CD14-positive monocyte (primary cell): ENCODE measurements around the gene LNX2. TPM values are rescaled to one million over a fixed set of nuclear protein-coding genes. Genes with fewer than 3 reads are reported as not detected.

Experiments used
- DNase-seq, 3 donors: peaks; one replicate each; pipeline ENCODE4 v3.0.0-alpha.2; 2011 to 2022
- H2AFZ ChIP-seq: 2 replicates; pipeline ENCODE4 v1.6.0; 2012; ENCODE audit warnings: mild to moderate bottlenecking, low read depth, low read length, inconsistent platforms; ENCODE audit not compliant: insufficient read depth, poor library complexity, severe bottlenecking
- H3K27ac ChIP-seq, 2 donors: 1 replicate in 1 of 2; 2 replicates in 1 of 2; pipeline ENCODE4 v1.5.1; 2012 to 2013; ENCODE audit warnings: low read length in 2 of 2, control low read depth in 1 of 2, inconsistent platforms in 1 of 2, low read depth in 1 of 2, mild to moderate bottlenecking in 1 of 2
- H3K27me3 ChIP-seq, 2 donors: one replicate each; pipeline versions ENCODE4 v1.6.0 to v1.6.1; 2011 to 2013; ENCODE audit warnings: low read length in 2 of 2; ENCODE audit not compliant: control insufficient read depth in 2 of 2, insufficient read depth in 2 of 2
- H3K36me3 ChIP-seq, 2 donors: replicated peaks in 1 of 2; 1 replicate in 1 of 2; 2 replicates in 1 of 2; pipeline versions ENCODE4 v1.5.1 to v1.6.1; 2012 to 2013; ENCODE audit warnings: low read length in 2 of 2, control low read depth in 1 of 2, inconsistent platforms in 1 of 2, mild to moderate bottlenecking in 1 of 2; ENCODE audit not compliant: insufficient read depth in 2 of 2, control insufficient read depth in 1 of 2
- H3K4me1 ChIP-seq, 2 donors: 1 replicate in 1 of 2; 2 replicates in 1 of 2; pipeline versions ENCODE4 v1.5.1 to v1.6.1; 2012 to 2013; ENCODE audit warnings: low read length in 2 of 2, control low read depth in 1 of 2, inconsistent platforms in 1 of 2, mild to moderate bottlenecking in 1 of 2, moderate library complexity in 1 of 2; ENCODE audit not compliant: insufficient read depth in 2 of 2, control insufficient read depth in 1 of 2
- H3K4me2 ChIP-seq: replicated peaks from 2 replicates; pipeline ENCODE3; 2012; ENCODE audit warnings: low read length, moderate library complexity, mild to moderate bottlenecking; ENCODE audit not compliant: poor library complexity, severe bottlenecking; ENCODE audit errors: extremely low read depth
- H3K4me3 ChIP-seq, 3 experiments: fragments of 200-600 bp in 1 of 3; sonication (generic) in 1 of 3; replicated peaks in 1 of 3; 1 replicate in 2 of 3; 2 replicates in 1 of 3; pipeline ENCODE4 v1.5.1; 2011 to 2013; ENCODE audit warnings: low read length in 3 of 3, mild to moderate bottlenecking in 3 of 3, control low read depth in 2 of 3, low read depth in 2 of 3, inconsistent platforms in 1 of 3, moderate library complexity in 1 of 3
- H3K79me2 ChIP-seq: 2 replicates; pipeline ENCODE4 v1.6.0; 2012; ENCODE audit warnings: mild to moderate bottlenecking, control low read depth, inconsistent platforms, low read length, moderate library complexity; ENCODE audit not compliant: insufficient read depth
- H3K9ac ChIP-seq: 2 replicates; pipeline ENCODE4 v1.6.0; 2017; ENCODE audit warnings: low read length, mild to moderate bottlenecking; ENCODE audit not compliant: insufficient read depth, poor library complexity, severe bottlenecking
- H3K9me3 ChIP-seq, 2 donors: replicated peaks in 1 of 2; 1 replicate in 1 of 2; 2 replicates in 1 of 2; pipeline versions ENCODE4 v1.5.1 to v1.6.1; 2012 to 2013; ENCODE audit warnings: low read length in 2 of 2, control low read depth in 1 of 2; ENCODE audit not compliant: control insufficient read depth in 1 of 2, insufficient read depth in 1 of 2
- H4K20me1 ChIP-seq: 2 replicates; pipeline ENCODE4 v1.6.0; 2012; ENCODE audit warnings: mild to moderate bottlenecking, low read length, control low read depth, moderate library complexity; ENCODE audit not compliant: insufficient read depth
- H3K27ac Mint-ChIP-seq, 7 donors: one replicate each; pipeline ENCODE4 v1.8.0; 2020; ENCODE audit warnings: mild to moderate bottlenecking in 7 of 7, mixed read lengths in 7 of 7, moderate library complexity in 6 of 7, inconsistent platforms in 2 of 7
- H3K27me3 Mint-ChIP-seq, 3 donors: one replicate each; pipeline ENCODE4 v1.8.0; 2021 to 2022; ENCODE audit warnings: low read depth in 3 of 3, mild to moderate bottlenecking in 3 of 3, mixed read lengths in 3 of 3, moderate library complexity in 3 of 3, inconsistent platforms in 1 of 3
- H3K36me3 Mint-ChIP-seq, 2 donors: one replicate each; pipeline ENCODE4 v1.8.0; 2020; ENCODE audit warnings: mixed read lengths in 2 of 2, inconsistent platforms in 1 of 2, mild to moderate bottlenecking in 1 of 2
- H3K4me1 Mint-ChIP-seq: one replicate; pipeline ENCODE4 v1.8.0; 2020; ENCODE audit warnings: mild to moderate bottlenecking, mixed read lengths
- H3K4me3 Mint-ChIP-seq, 2 donors: one replicate each; pipeline ENCODE4 v1.8.0; 2020; ENCODE audit warnings: mild to moderate bottlenecking in 2 of 2, mixed read lengths in 2 of 2, moderate library complexity in 1 of 2
- H3K9me3 Mint-ChIP-seq, 7 donors: one replicate each; pipeline ENCODE4 v1.8.0; 2020 to 2022; ENCODE audit warnings: mixed read lengths in 7 of 7, mild to moderate bottlenecking in 6 of 7, moderate library complexity in 6 of 7, inconsistent platforms in 2 of 7
- CTCF ChIP-seq: fragments of 200-600 bp; IDR thresholded peaks from one replicate; pipeline ENCODE4 v1.8.0; 2022; ENCODE audit warnings: antibody characterized with exemption, mild to moderate bottlenecking
- WGBS: methylation state at CpG from one replicate; pipeline ENCODE4 v1.1.5; 2013; ENCODE audit warnings: missing lambda C conversion rate; ENCODE audit not compliant: insufficient coverage; 5-methylcytosine and 5-hydroxymethylcytosine counted together
- intact Hi-C, 2 donors: fragments of 100-400 bp; cut with micrococcal nuclease; formaldehyde crosslinking; loops; one replicate each; pipeline versions ENCODE4 v1.15.0 to v1.15.1; 2023
- polyA plus RNA-seq, 3 donors: library from polyadenylated mRNA; depleted of rRNA in 1 of 3; unstranded in 2 of 3; stranded (reverse) in 1 of 3; fragments of 300-500 nt in 2 of 3; fragments of >200 nt in 1 of 3; fragmentation: Illumina TruSeq in 2 of 3; gene quantifications; 1 replicate in 2 of 3; 2 replicates in 1 of 3; pipeline ENCODE4 v1.2.3, GENCODE V29; 2012 to 2021

Gene LNX2
- polyA plus RNA-seq, 3 donors, result 0.89 to 2.3 (median 1.5) TPM

- H3K4me1 ChIP-seq, result peaks cover 3 to 24% of the 10 kb centered on the region in 2 donors
- no peak overlapping the region for H3K27ac ChIP-seq
- Mint-ChIP-seq H3K4me1 (peaks cover 34% of the 10 kb centered on the region), H3K9me3 (peaks cover 0 to 5% (median 0%) of the 10 kb centered on the region in 7 donors), H3K36me3 (no peaks in the 10 kb centered on the region), H3K27ac (no peak overlapping the region), H3K4me3 (no peak overlapping the region), H3K27me3 (no peaks in the 10 kb centered on the region)
- no peak overlapping the region for H3K4me3 ChIP-seq
- H3K4me2 ChIP-seq, result no peak overlapping the region
- H3K36me3 ChIP-seq, result no peaks in the 10 kb centered on the region
- no peaks in the 10 kb centered on the region for H3K27me3 ChIP-seq
- peak in 2 of 3 donors; percentile 26 to 63 for DNase-seq
- no peak overlapping the region for H3K9ac ChIP-seq
- TF ChIP-seq CTCF, result no peak
- intact Hi-C loops, result no loop called here
- H3K9me3 ChIP-seq, result no peaks in the 10 kb centered on the region
- WGBS, result 0% methylated on average over 2 of the region's 4 CpGs
- H4K20me1 ChIP-seq, result no peaks in the 10 kb centered on the region
- H3K79me2 ChIP-seq, result peaks cover 43% of the 10 kb centered on the region
- H2AFZ ChIP-seq, result no peak overlapping the region
These were observed 13.2 kb downstream of the LNX2 start for GRCh38 chr13:27607125-27607524.

GRCh38 chr13:27605610-27606200 lies 14.6 kb downstream of the LNX2 start:
- no peak overlapping the region for H3K4me2 ChIP-seq
- no peak overlapping the region for H3K27ac ChIP-seq
- H3K4me3 Mint-ChIP-seq, result no peak overlapping the region
- no peak overlapping the region for H2AFZ ChIP-seq
- peak in 1 of 3 donors; percentile 23 for DNase-seq
- no peaks in the 10 kb centered on the region for H4K20me1 ChIP-seq
- no peak overlapping the region for H3K27ac Mint-ChIP-seq
- H3K79me2 ChIP-seq, result peaks cover 43% of the 10 kb centered on the region
- no peaks in the 10 kb centered on the region for H3K36me3 Mint-ChIP-seq
- H3K9me3 Mint-ChIP-seq, result peaks cover 0 to 5% (median 0%) of the 10 kb centered on the region in 7 donors
- H3K27me3 ChIP-seq, result no peaks in the 10 kb centered on the region
- intact Hi-C loops, result no loop called here
- peaks cover 3 to 23% of the 10 kb centered on the region in 2 donors for H3K4me1 ChIP-seq
- H3K9me3 ChIP-seq, result no peaks in the 10 kb centered on the region
- no peak overlapping the region for H3K9ac ChIP-seq
- no peak overlapping the region for H3K4me3 ChIP-seq
- TF ChIP-seq CTCF, result no peak
- H3K4me1 Mint-ChIP-seq, result peaks cover 36% of the 10 kb centered on the region
- H3K36me3 ChIP-seq, result no peaks in the 10 kb centered on the region
- H3K27me3 Mint-ChIP-seq, result no peaks in the 10 kb centered on the region
- WGBS, result no CpG with 5 or more reads among the region's 2 CpGs
